HS-5 (cell line): ENCODE results near the gene ADAMTS5.

Source experiments
- DNase-seq: peaks from one replicate; pipeline ENCODE4 v3.0.0-alpha.2; 2012; ENCODE audit warnings: low read depth

The ADAMTS5 gene

GRCh38 chr21:26967062-26967913 is at the start of gene ADAMTS5:
ADAMTS5 (minus strand) TSS chr21:26967088; CDS start chr21:26966391, 697 bp downstream.
- DNase-seq: peak; percentile 42

DNA sequence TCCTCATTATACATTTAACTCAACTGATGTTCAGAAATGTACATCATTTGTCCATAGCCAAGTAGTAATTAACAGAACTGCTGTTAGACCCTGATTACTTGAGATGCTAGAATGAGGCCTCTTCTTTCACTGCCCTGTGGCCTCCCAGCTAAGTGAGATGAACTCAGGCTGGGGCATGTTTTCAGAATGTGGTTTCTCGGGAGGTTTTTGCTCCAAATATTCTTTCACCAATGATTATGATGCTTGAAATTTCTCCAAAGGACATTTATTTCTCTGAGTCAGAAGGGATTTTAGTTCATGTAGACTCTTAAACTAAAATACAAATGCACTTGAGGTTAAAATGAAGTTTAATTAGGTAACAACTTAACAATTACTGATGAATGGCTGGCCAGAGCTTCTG is 34.6 kb upstream of the ADAMTS5 start:
- DNase-seq: no peak

- no peak for DNase-seq
These were observed 16.7 kb upstream of the ADAMTS5 start for GRCh38 chr21:26983576-26983975.

DNA sequence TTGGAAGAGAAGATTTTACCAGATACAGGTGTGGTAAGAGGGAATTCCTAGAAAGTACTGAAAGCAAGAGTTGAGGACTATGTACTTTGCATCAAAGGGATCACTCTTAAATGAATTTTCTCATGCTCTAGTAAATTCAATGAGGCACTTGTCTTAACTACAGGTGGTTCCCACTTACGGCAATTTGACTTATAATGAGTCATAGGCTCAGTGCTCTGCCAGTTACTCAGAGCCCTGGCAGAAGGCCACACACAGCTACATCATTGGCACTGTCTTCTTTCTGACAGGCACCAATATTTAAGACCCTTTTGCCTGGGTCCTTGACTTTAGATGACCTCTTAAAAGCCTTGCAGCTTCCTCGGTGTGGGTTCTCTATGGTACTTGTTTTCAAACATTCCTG is 15.9 kb upstream of the ADAMTS5 start:
- DNase-seq: peak; percentile 24

- no peak for DNase-seq
These were observed 10.9 kb upstream of the ADAMTS5 start for GRCh38 chr21:26977746-26978145.

GRCh38 chr21:26973226-26973625 is 6.3 kb upstream of the ADAMTS5 start:
- DNase-seq: no peak

DNA sequence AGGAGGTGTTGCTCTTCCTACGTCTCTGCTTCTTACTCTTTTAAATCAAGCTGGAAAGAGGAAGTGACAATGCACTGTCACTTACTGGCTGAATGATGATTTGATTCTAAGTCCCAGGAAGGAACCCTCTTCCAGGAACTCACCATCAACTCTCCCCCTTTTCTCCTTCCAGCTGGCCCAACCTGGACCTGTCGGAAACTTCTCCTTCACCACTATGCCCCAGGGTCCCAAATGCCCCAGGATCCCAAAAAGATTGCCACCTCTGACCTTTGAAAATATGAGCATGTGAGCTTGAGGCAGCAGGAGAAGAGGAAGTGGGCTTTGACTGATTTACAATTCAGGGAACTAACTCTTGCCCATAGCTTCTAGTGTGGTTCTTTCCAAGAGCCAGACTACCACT is 5.3 kb upstream of the ADAMTS5 start:
- no peak for DNase-seq

DNA sequence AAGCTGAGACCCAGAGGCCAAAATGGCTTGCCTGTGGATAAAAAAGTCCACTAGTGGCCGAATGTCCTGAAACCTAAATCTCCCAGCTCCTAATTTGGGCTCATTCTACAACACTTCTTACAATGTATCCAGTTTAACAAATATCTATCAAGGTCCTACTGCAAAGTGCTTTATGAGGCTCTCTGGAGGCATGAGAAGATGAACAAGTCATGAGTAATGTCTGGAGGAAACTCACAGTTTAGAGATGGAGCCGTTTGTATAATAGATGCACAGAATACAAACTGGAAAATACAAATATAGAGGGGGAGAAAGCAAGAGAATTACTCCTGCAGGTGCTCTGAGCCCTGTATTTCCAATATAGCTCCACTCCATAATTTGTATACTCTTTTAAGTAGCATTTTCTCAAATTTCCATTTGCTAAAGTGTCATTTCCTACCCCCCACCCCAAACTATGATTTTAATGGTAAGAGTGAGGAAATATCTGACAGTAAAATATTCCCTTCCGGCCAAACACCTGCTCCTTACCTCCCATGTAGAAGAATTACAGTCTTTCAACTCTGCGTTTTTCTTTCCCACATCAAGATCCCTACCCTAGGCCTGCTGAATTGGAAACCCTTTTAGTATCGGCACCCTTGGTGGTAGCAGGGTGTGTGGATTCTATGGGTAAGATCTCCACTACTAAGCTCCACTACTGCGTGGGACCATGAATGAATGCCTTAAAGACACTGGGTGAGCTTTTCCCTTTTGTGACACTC is 3.3 kb upstream of the ADAMTS5 start:
- DNase-seq: no peak

DNA sequence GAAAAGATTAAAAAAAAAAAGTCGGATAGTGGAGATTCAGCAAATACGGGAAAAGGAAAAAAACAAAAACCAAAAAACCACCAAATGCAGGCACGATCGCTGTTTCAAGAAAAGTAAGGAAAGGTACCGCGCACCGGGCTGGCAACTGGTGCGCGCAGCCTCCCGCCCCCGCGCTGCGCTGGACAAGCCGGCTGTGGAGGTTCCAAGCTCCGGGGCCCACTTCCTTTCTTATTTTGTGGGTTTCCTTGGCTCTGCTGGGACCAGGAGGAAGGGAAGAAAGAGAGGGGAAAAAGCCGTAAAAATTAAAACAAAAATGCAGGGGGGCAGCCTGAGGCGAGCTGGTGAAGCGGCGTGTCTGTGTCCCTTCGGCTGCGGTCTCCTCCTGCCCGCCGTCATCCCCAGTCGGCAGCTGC is 233 bp downstream of the ADAMTS5 start:
- no peak for DNase-seq

DNA sequence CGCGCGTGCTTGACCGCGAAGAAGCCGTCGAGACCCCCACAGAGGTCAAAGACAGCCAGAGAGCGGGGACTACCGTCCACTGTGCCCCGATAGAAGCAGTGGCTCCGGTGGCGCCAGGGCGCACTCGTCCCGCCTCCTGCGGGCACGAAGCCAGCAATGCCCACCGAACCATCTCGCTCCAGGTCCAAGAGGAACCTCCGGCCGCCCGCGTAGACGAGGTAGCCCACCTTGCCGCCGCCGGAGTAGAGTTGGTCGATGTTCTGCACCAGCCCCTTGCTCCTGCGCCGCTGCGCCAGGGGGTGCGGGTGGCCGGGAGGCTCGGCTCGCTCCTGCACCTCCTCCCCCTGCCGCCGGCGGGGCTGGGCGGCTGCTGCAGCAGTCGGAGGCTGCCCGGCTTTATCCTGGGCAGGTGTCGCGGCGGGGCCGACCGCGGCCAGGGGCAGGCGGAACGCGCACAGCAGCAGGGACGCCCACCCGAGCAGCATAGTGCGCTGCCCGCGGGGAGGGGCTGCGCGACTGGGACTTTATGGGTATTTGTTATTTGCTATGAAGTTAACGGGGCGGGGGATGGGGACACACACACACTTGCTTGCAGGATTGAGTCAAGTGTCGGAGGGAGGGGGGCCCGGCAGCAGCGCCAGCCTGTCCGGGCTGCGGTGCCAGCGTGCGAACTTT is 844 bp downstream of the ADAMTS5 start:
- DNase-seq: no peak

DNA sequence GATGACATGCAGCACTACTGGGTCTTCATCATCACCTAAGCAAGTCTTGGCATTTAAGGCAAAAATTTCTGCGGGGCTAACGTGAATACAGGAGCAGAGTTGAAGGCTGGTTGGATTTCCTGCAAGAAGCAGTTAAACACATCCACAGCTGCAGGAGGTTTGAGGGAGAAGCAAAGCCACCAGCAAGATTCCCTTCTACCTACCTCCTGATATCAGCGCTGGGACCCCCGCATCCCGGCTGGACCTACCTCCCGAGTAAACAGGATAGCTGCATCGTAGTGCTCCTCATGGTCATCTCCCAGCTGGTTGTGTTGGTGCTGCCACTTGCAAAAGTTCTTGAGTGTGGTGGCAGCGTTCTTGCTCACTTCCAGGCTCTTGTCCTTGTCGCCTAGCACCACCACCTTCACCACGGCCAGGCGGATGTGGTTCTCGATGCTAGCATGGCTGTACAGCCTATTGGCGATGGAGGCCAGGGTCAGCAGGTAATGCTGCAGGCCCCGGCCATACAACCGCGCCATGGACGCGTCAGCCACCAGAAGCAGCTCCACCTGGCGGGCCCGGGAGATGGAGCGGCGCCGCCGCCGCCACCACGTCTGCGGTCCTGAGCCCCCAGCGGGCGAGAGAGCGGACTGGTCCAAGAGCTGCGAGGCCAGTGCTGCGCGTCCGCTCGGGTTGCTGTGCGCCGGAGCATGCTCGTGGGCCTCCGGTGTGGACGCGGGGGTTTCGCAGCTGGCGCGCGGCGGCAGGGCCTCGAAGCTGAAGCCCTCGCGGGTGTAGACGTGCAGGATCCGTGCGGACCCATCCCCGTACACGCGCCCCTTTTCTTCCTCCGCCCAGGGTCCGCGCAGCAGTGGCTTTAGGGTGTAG is 1.6 kb downstream of the ADAMTS5 start:
- DNase-seq: no peak

DNA sequence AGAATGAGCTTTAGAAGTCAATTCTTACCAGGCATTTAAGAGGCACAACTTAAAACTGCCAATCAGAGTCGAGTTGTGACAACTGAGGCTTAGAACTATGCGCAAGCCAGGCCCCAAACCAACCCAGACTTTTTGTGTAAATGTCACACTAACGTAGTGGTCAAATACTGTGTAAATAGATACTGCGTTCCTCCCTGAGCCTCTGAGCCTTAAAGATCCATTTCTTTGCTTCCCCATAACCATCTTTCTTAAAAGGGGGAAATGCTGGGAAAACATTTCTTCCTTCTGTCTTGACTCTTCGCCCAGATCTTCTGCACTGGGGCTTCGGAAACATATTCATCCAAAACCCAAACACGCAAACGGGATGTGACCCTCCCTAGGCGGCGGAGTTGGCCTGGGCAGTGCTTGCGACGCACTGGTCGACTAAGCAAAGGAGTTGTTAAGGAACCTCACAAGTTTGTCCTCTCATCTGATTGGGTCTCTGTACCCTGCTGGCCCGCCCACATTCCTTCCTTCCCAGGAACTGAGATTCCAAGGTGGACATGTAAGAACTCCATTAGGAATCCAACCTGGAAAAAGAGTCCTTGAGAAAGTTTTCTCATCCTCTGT is 2.6 kb downstream of the ADAMTS5 start:
- no peak for DNase-seq

- DNase-seq: no peak
These were observed 4.2 kb downstream of the ADAMTS5 start for GRCh38 chr21:26962621-26963181.

DNA sequence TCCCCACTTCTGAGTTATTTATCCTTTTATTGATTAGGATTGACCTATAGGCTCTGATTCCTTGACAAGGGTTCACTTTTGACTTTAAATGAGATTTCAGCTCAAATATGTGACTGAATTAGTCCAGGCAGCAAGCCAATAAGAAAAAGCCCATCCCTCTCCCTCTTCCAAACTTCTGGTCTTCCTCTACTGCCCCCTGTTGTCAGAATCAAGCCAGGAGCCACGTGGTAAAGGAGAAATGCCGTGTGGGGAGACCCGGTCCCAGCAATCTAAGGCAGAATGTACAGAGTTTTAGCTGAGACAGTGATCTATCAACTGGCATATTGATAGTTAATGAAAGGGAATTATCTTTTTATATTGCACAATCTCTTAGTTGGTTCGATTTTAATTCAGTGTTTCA is 5.2 kb downstream of the ADAMTS5 start:
- DNase-seq: no peak

DNA sequence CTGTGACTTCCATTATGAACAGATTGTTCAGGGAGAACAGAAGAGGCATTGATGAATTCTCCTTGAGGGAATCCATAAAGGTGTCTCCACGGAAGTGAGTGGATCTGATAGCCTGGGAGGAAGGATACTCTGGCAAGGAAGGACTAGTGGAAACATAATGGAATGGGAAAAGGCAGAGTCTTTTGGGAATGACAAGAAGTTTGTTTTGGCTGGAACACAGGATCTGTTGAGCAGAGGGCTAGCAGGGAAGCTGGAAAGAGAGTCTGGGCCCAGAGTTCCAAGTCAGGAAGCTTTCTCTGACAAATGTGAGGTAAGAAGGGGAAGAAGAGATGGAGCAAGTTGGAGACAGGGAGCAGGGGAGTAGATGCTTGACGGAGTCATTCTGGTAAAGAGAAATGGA is 8.1 kb downstream of the ADAMTS5 start:
- no peak for DNase-seq

DNA sequence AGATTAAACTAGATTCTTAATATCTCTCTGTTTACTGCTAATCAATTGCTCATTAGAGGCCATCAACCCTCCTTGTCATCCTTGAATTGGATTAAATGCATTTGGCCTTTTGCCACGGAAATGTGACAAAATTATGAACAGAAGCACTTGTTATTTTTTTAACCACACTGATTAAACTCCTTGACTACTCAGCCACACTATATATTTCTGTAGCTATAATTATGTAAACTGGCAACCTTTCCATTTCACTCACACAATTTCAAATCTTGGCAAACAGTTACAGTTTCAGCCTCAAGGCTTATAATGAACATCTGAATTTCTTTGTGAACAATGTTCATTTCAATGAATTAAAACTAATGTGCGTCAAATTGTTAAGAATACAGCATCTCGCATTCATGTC is 10.1 kb downstream of the ADAMTS5 start:
- DNase-seq: no peak

DNA sequence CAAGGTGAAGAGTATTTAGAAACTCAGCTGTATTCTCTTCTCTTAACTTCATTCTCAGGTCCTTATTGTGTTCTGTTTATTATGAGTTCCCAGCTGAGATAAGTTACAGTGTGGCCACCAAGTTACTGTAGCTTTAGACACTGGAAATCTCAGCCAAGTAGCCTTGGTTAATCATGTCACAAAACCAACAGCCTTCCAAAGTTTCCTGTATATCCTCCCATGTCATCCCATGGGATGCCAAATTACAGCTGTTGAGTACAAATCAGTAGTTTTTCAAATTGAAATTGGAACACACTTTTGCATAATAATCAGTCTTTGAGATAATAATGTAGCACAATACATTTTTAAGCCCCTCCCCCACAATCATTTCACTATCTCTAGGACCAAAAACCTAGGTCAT is 10.7 kb downstream of the ADAMTS5 start:
- no peak for DNase-seq

DNA sequence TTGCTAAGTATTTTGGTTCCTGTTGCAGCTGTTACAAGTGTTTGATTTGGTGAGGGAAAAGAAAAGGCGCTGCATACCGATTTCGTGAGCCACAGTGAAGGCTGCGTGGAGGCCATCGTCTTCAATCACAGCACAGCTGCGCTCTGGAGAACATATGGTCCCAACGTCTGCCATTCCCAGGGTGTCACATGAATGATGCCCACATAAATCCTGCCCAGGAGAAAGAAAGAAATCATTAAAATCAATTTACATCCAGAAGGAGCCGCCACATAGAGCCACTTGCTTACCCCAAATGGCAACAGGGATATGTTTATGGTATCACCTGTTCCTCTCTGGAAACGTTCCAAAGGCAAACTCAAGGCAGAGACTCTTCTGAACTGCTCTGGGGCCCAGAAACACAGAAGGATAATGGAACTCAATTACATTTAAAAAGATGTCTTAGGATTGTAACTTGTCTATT is 12.2 kb downstream of the ADAMTS5 start:
- no peak for DNase-seq

GRCh38 chr21:26952374-26953066 is 14.4 kb downstream of the ADAMTS5 start:
- DNase-seq: no peak

DNA sequence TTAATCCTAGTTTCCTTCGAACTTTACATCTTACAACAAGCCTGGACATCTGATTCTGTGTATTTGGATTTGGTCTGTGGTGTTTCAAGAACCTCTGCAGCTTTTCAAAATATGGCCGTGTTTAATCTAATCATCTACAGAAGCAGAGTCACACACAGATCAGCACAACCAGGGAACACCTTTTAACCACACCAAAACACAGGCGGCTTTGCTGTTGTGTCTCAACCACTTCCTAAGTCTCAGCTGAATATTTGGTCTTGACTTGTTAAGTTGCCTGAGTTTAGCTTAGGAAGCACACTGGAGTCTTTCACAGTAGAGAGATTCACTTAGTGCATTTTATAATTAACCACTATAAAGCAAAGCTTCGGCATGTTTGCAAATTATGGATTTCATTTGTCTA is 17.1 kb downstream of the ADAMTS5 start:
- no peak for DNase-seq
